Stimulated activated naive CD8-positive, alpha-beta T cell treated with anti-CD3 and anti-CD28 coated beads, Interleukin-15, amount 100 ng/mL, for 72 hours (primary cell): ENCODE results near the gene GNAI3.

Source experiments
- ATAC-seq: fragments of 150-1000 bp; cut with Tn5 transposase; 2 replicates; pipeline ENCODE4 v1.10.0; 2021; ENCODE audit warnings: mild to moderate bottlenecking, moderate library complexity
- DNase-seq, 2 donors: peaks; one replicate each; pipeline ENCODE4 v3.0.0; 2021 to 2022
- H3K27ac Mint-ChIP-seq, 2 donors: one replicate each; pipeline ENCODE4 v1.8.0; 2022; ENCODE audit warnings: mild to moderate bottlenecking in 2 of 2, mixed read lengths in 2 of 2, moderate library complexity in 2 of 2
- H3K27me3 Mint-ChIP-seq: one replicate; pipeline ENCODE4 v1.8.0; 2022; ENCODE audit warnings: mixed read lengths
- H3K4me1 Mint-ChIP-seq: one replicate; pipeline ENCODE4 v1.8.0; 2022; ENCODE audit warnings: mild to moderate bottlenecking, mixed read lengths
- H3K4me3 Mint-ChIP-seq, 2 donors: one replicate each; pipeline ENCODE4 v1.8.0; 2022; ENCODE audit warnings: mild to moderate bottlenecking in 2 of 2, mixed read lengths in 2 of 2, moderate library complexity in 1 of 2
- H3K9me3 Mint-ChIP-seq, 2 donors: one replicate each; pipeline ENCODE4 v1.8.0; 2022; ENCODE audit warnings: mixed read lengths in 2 of 2

GNAI3 gene

GRCh38 chr1:109564194-109564878 lies 15.9 kb downstream of the GNAI3 start:
- Mint-ChIP-seq H3K27me3 (no peaks in the 10 kb centered on the region), H3K9me3 (no peaks in the 10 kb centered on the region), H3K4me3 (no peak overlapping the region), H3K27ac (peak overlapping the region in 1 of 2 donors; percentile 1), H3K4me1 (peaks cover 32% of the 10 kb centered on the region)
- DNase-seq (no peak), ATAC-seq (no peak)

DNA sequence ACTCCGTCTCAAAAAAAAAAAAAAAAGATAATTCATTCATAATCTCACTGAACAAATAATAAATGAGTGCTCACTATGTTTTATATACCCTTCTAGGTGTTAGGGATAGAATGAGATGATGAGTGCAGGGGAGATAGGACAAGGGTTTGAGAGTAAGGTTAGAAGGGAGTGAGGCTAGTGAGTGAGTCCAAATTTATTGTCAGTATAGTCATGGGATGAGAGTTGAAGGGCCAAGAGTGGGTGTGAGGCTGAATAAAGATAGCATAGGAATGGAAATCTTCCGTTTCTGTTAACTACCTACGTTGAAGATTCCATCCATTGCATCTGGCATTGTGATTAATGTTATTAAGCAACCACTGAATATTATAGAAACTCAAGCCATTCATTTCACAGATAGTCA lies 16.8 kb downstream of the GNAI3 start:
- no peaks in the 10 kb centered on the region for H3K27me3 Mint-ChIP-seq
- peaks cover 24% of the 10 kb centered on the region for H3K4me1 Mint-ChIP-seq
- DNase-seq (no peak), ATAC-seq (no peak)
- no peak overlapping the region for H3K27ac Mint-ChIP-seq
- H3K4me3 Mint-ChIP-seq = no peak overlapping the region
- no peaks in the 10 kb centered on the region for H3K9me3 Mint-ChIP-seq

DNA sequence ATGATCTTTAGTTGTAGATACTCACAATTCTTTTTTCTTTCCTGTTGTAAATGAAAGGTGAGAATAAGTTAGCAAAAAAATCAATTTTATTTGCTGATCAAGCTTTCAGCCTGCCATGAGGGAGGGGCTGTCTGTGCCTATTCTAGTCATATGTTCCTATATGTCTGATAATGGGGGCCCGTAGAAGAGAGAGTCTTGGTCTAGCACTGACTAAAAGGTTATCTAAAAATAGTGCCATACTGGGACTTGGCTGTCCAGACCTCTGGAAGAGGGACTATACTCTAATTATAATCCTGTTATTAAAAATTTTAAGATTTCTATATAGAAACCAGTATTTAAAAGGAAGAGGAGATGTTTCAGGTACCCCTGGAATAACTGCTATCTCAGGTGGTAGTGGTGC lies 18.6 kb downstream of the GNAI3 start:
- Mint-ChIP-seq H3K27ac (no peak overlapping the region), H3K27me3 (no peaks in the 10 kb centered on the region), H3K9me3 (no peaks in the 10 kb centered on the region), H3K4me1 (peaks cover 16% of the 10 kb centered on the region), H3K4me3 (no peak overlapping the region)
- ATAC-seq (no peak), DNase-seq (no peak)

- DNase-seq (no peak), ATAC-seq (no peak)
- Mint-ChIP-seq H3K4me1 (peaks cover 25% of the 10 kb centered on the region), H3K4me3 (no peak overlapping the region), H3K27ac (peak overlapping the region in 1 of 2 donors; percentile 72), H3K9me3 (no peaks in the 10 kb centered on the region), H3K27me3 (no peaks in the 10 kb centered on the region)
These were observed 19.7 kb downstream of the GNAI3 start for GRCh38 chr1:109567877-109568672.

DNA sequence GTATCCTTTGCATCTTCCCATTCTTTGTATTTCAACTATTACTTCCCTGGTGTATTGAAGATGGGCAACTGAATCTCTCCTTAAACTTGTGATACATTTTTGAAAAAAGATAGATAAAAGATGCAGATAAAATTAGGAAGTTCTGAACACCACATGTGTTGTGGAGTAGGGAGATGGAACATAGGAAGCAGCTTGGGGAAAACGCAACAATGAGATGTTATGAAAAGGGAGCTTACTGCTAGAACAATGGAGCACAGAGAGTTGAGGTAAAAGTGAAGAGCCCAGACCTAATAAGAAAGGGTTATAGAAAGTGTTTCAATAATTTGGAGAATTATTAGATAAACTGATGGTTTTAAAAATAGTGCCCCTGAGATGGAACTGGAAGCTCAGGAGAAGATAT lies 20.9 kb downstream of the GNAI3 start:
- DNase-seq (no peak), ATAC-seq (no peak)
- Mint-ChIP-seq H3K27ac (no peak overlapping the region), H3K4me3 (no peak overlapping the region), H3K27me3 (no peaks in the 10 kb centered on the region), H3K4me1 (peaks cover 21% of the 10 kb centered on the region), H3K9me3 (no peaks in the 10 kb centered on the region)

DNA sequence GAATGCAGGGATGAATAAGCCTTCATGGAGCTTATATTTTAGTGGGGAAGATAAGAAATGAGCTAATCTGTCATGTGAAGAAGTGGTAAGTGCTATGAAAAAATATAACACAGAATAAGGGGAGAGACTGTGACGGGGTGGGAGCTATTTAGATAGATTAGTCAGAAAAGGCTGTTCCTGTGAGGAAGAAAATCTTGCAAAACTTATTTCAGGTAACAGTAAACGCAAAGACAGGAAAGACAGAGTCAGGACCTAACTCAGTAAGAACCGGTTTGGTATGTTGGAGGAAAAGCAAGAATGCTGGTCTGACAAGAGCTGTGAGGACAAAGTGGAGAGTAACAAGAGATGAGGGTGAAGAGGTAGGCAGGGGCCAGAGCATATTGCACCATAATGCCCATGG lies 22.0 kb downstream of the GNAI3 start:
- Mint-ChIP-seq H3K4me1 (peaks cover 17% of the 10 kb centered on the region), H3K4me3 (no peak overlapping the region), H3K27ac (no peak overlapping the region), H3K9me3 (no peaks in the 10 kb centered on the region), H3K27me3 (no peaks in the 10 kb centered on the region)
- no peak for DNase-seq
- no peak for ATAC-seq

GRCh38 chr1:109573785-109574184 lies 25.4 kb downstream of the GNAI3 start:
- peaks cover 11% of the 10 kb centered on the region for H3K4me1 Mint-ChIP-seq
- no peaks in the 10 kb centered on the region for H3K9me3 Mint-ChIP-seq
- DNase-seq = no peak
- ATAC-seq = no peak
- H3K27ac Mint-ChIP-seq = no peak overlapping the region
- H3K4me3 Mint-ChIP-seq = no peak overlapping the region
- no peaks in the 10 kb centered on the region for H3K27me3 Mint-ChIP-seq

DNA sequence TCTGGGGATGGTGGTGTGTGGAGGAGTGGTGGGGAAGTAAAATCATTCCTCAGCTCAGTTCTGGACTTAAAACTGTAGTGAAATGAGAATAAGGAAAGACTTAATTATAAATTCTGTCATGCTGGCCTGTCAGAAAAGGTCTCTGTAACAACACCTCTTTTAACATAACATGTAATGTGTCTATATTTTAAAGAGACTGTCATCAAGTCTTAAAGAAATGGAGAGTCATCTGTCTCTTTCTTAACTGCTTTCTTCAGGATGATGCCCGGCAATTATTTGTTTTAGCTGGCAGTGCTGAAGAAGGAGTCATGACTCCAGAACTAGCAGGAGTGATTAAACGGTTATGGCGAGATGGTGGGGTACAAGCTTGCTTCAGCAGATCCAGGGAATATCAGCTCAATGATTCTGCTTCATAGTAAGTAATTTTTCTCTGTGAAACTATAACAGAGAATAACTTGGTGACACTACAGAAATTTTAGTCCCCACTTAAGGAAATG lies 30.6 kb downstream of the GNAI3 start:
- H3K27me3 Mint-ChIP-seq = no peaks in the 10 kb centered on the region
- ATAC-seq = no peak
- no peak for DNase-seq
- H3K4me1 Mint-ChIP-seq = no peaks in the 10 kb centered on the region
- H3K4me3 Mint-ChIP-seq = no peak overlapping the region
- no peak overlapping the region for H3K27ac Mint-ChIP-seq
- no peaks in the 10 kb centered on the region for H3K9me3 Mint-ChIP-seq

DNA sequence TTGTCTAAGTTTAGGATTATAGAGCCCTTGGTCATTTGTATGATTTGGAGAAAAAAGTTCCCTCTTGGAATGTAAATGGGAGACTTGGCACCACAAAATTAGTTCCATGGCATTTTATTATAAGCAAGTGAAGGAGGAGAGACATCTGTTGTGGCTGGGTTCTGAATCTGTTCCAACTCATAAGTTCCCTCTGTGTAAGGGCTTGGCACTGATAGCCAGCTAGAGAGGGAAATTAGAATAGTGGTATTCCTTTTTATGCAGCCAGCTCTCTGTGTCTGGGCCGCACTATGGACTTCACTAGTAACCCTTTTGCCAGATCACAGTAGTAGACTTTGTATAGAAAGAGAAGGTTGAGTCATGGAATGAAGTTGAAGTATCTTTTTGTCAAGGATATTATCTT lies 31.1 kb downstream of the GNAI3 start:
- DNase-seq = no peak
- H3K9me3 Mint-ChIP-seq = no peaks in the 10 kb centered on the region
- no peak for ATAC-seq
- H3K27ac Mint-ChIP-seq = no peak overlapping the region
- H3K4me1 Mint-ChIP-seq = no peaks in the 10 kb centered on the region
- H3K4me3 Mint-ChIP-seq = no peak overlapping the region
- H3K27me3 Mint-ChIP-seq = no peaks in the 10 kb centered on the region

DNA sequence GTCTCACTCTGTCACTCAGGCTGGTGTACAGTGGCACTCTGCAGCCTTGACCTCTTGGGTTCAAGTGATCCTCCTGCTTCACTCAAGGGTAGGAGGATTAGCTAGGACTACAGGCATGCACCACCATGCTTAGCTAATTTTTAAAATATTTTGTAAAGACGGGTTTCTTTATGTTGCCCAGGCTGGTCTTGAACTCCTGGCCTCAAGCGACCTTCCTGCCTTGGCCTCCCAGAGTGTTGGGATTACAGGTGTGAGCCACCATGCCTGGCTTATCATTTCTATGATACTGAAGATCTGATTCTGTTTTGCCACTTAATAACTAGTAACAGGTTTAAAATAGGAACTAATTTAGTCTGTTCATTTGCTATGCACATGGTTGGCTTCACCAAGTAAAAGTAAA lies 33.6 kb downstream of the GNAI3 start:
- Mint-ChIP-seq H3K27me3 (no peaks in the 10 kb centered on the region), H3K4me1 (no peaks in the 10 kb centered on the region), H3K4me3 (no peak overlapping the region), H3K9me3 (no peaks in the 10 kb centered on the region), H3K27ac (peak overlapping the region; percentile 42 to 72)
- DNase-seq (no peak), ATAC-seq (no peak)

DNA sequence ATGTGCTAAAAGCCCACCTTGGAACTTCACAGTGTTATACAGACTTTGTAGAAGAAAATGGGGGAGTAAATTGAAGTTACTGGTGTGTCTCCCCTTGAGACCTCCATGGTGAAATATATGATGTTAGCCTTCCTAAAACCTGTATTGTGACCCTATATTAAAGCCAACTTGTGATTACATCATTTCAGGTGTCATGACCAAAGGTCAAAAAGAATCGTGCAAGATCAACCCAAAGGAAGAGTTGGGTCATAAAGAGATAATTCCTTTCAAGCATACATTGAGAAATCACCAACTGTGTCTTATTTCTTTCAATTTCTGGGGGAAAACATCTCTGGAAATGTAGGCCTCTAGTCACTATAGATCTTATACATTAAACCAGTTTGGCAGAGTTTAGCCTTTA lies 36.4 kb downstream of the GNAI3 start:
- Mint-ChIP-seq H3K4me3 (no peak overlapping the region), H3K27me3 (no peaks in the 10 kb centered on the region), H3K27ac (peak overlapping the region in 1 of 2 donors; percentile 36), H3K4me1 (no peaks in the 10 kb centered on the region), H3K9me3 (no peaks in the 10 kb centered on the region)
- no peak for DNase-seq
- no peak for ATAC-seq

- Mint-ChIP-seq H3K4me1 (no peaks in the 10 kb centered on the region), H3K27me3 (no peaks in the 10 kb centered on the region), H3K4me3 (no peak overlapping the region), H3K9me3 (no peaks in the 10 kb centered on the region), H3K27ac (no peak overlapping the region)
- DNase-seq = no peak
- ATAC-seq = no peak
These were observed 37.6 kb downstream of the GNAI3 start for GRCh38 chr1:109586055-109586454.

DNA sequence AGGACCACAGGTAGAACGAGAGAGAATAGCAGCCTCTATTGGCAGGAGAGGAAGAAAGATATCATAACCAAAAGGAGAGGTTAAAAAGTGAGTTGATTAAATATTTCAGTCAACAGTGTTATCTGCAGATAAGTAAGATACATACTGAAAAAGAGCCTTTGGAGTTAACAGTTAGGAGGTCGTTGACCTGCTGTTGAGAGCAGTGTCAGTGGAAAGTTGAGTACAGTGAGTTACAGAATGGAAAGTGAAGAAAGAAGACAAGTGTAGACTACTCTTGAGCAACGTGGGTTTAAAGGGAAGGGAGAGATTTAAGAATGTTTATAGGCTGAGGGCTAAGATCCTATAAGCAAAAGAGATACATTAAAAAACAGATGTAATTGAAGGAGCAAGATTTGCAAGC lies 40.8 kb downstream of the GNAI3 start:
- H3K9me3 Mint-ChIP-seq = no peaks in the 10 kb centered on the region

GRCh38 chr1:109589679-109590078 lies 41.3 kb downstream of the GNAI3 start:
- Mint-ChIP-seq H3K4me3 (no peak overlapping the region), H3K4me1 (no peaks in the 10 kb centered on the region), H3K27me3 (no peaks in the 10 kb centered on the region), H3K9me3 (no peaks in the 10 kb centered on the region), H3K27ac (peak overlapping the region in 1 of 2 donors; percentile 7)
- ATAC-seq (no peak), DNase-seq (no peak)

More for the DNA sequence above, 40.8 kb downstream of the GNAI3 start:
- no peaks in the 10 kb centered on the region for H3K27me3 Mint-ChIP-seq
- H3K27ac Mint-ChIP-seq = peak overlapping the region in 1 of 2 donors; percentile 7
- DNase-seq = no peak
- no peak overlapping the region for H3K4me3 Mint-ChIP-seq
- ATAC-seq = no peak
- H3K4me1 Mint-ChIP-seq = no peaks in the 10 kb centered on the region

DNA sequence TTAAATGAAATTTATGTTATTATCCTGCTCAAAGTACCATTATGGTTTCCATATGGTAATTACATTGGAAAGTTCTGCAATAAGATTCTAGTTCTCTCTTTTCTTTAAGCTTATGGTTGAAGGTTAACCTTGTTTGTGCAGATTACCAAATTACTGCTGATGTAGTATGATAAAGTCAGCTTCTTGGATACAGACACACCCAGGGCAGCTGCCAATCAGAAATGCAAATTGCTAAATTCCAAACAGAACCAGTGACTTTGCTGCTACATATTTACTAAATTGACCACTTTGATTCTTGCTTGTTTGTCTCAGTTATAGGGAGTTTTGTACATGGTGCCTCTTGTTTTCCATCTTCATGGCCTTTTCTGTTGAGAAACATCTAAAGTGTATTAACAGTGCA lies 44.5 kb downstream of the GNAI3 start:
- no peak overlapping the region for H3K4me3 Mint-ChIP-seq
- H3K27ac Mint-ChIP-seq = no peak overlapping the region
- ATAC-seq (no peak), DNase-seq (no peak)
- H3K9me3 Mint-ChIP-seq = no peaks in the 10 kb centered on the region
- no peaks in the 10 kb centered on the region for H3K27me3 Mint-ChIP-seq
- H3K4me1 Mint-ChIP-seq = no peaks in the 10 kb centered on the region

DNA sequence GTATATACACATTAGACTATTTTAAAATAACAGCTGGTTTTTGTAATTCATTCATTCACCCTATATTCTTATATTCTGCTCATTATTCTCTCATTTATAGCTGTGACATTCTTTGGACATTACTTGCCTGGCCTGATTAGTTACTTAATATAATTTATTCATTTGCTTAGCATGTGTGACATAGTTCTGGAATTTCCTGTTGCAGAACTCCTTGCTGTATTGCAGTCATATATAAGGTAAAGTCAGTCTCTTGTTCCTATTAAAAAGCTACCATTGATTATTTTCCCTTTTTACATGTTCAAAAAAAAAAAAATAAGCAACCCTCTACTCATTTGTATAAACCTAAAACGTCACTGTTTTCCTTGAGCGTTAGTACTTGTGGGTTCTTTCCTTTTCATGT lies 47.1 kb downstream of the GNAI3 start:
- peak overlapping the region in 1 of 2 donors; percentile 26 for H3K27ac Mint-ChIP-seq
- H3K27me3 Mint-ChIP-seq = no peaks in the 10 kb centered on the region
- ATAC-seq (no peak), DNase-seq (no peak)
- H3K9me3 Mint-ChIP-seq = no peaks in the 10 kb centered on the region
- H3K4me1 Mint-ChIP-seq = no peaks in the 10 kb centered on the region
- no peak overlapping the region for H3K4me3 Mint-ChIP-seq
